SU-DHL-6 (cell line): ENCODE data around the gene MIEF1.

Experiments
- CTCF ChIP-seq: fragments of 200-600 bp; sonication (generic); IDR thresholded peaks from one replicate; pipeline ENCODE4 v1.5.1; 2017; ENCODE audit warnings: antibody characterized with exemption, mild to moderate bottlenecking, low read length, moderate library complexity; ENCODE audit not compliant: insufficient read depth, poor library complexity, severe bottlenecking
- EZH2phosphoT487 ChIP-seq: fragments of 200-600 bp; sonication (generic), shearing (Covaris generic); conservative IDR thresholded peaks from 2 replicates; pipeline ENCODE4 v1.6.1; 2018; ENCODE audit warnings: mild to moderate bottlenecking, antibody characterized with exemption, low read length, moderate library complexity, mixed read lengths

- no peak for TF ChIP-seq CTCF
- no peak for TF ChIP-seq EZH2phosphoT487
Measured at GRCh38 chr22:39518144-39518786, 16.2 kb downstream of the MIEF1 start.
